H1 (cell line): Measurements from ENCODE around the gene FBLN5. TPM values are rescaled to one million over a fixed set of nuclear protein-coding genes. Genes with fewer than 3 reads are reported as not detected.

Experiments used
- BCL11A ChIP-seq, 2 experiments: IDR thresholded peaks; one replicate each; pipeline ENCODE4 v1.6.1; 2011; ENCODE audit warnings: low read depth in 2 of 2, low read length in 2 of 2, mild to moderate bottlenecking in 2 of 2
- POLR2A ChIP-seq, 2 experiments: IDR thresholded peaks; 1 replicate in 1 of 2; 2 replicates in 1 of 2; pipeline ENCODE4 v1.6.1; 2011; ENCODE audit warnings: low read depth in 2 of 2, low read length in 2 of 2, mild to moderate bottlenecking in 2 of 2; ENCODE audit errors: control extremely low read depth in 1 of 2
- TEAD4 ChIP-seq: IDR thresholded peaks from 2 replicates; pipeline ENCODE4 v1.6.1; 2012; ENCODE audit warnings: low read depth, low read length, inconsistent platforms, mixed read lengths
- polyA plus RNA-seq, 7 experiments: library from polyadenylated mRNA; depleted of rRNA in 3 of 7; stranded (reverse) in 5 of 7; unstranded in 2 of 7; fragments of >200 nt in 5 of 7; fragments of 200-250 nt in 2 of 7; gene quantifications; 1 replicate in 5 of 7; 2 replicates in 1 of 7; 4 replicates in 1 of 7; pipeline versions ENCODE4 v1.2.1 to v1.2.3, GENCODE V29; 2011 to 2013; ENCODE audit warnings: missing spikeins in 2 of 7, mixed read lengths in 2 of 7
- total RNA-seq: library from RNA; stranded (reverse); fragmentation: NEBNext Ultra II Directional; extraction: Animal tissue kit (Norgen Biotek cat#: 25700); gene quantifications from 2 replicates; pipeline ENCODE4 v1.2.1, GENCODE V29; 2021
- TF ChIP-seq, protein P1 (sequence below): IDR thresholded peaks from 2 replicates; pipeline ENCODE4 v1.6.1; 2012; ENCODE audit warnings: low read length, inconsistent platforms

FBLN5 gene
- total and polyA plus RNA-seq, 2 of the 8 experiments (the other 6 are each of a cell fraction or from before 2014, with no cell fraction given) = 0.88 to 3.5 TPM

GRCh38 chr14:91964724-91965123, 17.2 kb upstream of the FBLN5 start (continued):
- TF ChIP-seq, protein P1, sequence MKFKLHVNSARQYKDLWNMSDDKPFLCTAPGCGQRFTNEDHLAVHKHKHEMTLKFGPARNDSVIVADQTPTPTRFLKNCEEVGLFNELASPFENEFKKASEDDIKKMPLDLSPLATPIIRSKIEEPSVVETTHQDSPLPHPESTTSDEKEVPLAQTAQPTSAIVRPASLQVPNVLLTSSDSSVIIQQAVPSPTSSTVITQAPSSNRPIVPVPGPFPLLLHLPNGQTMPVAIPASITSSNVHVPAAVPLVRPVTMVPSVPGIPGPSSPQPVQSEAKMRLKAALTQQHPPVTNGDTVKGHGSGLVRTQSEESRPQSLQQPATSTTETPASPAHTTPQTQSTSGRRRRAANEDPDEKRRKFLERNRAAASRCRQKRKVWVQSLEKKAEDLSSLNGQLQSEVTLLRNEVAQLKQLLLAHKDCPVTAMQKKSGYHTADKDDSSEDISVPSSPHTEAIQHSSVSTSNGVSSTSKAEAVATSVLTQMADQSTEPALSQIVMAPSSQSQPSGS = no peak
- TF ChIP-seq BCL11A (IDR thresholded peaks at IDR 0.05; ENCODE audit: low read depth in 2 of 2, low read length in 2 of 2) (no peak), TEAD4 (no peak), POLR2A (IDR thresholded peaks at IDR 0.05; ENCODE audit: control extremely low read depth in 1 of 2, low read depth in 2 of 2, low read length in 2 of 2) (no peak)
- TF ChIP-seq, all 59 proteins: peak for 0
